ENCODE results near the gene BCL6B. TPM values are rescaled to one million over a fixed set of nuclear protein-coding genes. Genes with fewer than 3 reads are reported as not detected.
A peak's percentile ranks its signal among the peaks of the same experiment; 100 is the strongest.
"Not testable (repeated sequence)": the region's sequence is repeated elsewhere in the genome, so short reads cannot be mapped to it uniquely, and the experiment has no call there.

The BCL6B gene
- total RNA-seq, 6 experiments from 2014 or later, result not detected

DNA sequence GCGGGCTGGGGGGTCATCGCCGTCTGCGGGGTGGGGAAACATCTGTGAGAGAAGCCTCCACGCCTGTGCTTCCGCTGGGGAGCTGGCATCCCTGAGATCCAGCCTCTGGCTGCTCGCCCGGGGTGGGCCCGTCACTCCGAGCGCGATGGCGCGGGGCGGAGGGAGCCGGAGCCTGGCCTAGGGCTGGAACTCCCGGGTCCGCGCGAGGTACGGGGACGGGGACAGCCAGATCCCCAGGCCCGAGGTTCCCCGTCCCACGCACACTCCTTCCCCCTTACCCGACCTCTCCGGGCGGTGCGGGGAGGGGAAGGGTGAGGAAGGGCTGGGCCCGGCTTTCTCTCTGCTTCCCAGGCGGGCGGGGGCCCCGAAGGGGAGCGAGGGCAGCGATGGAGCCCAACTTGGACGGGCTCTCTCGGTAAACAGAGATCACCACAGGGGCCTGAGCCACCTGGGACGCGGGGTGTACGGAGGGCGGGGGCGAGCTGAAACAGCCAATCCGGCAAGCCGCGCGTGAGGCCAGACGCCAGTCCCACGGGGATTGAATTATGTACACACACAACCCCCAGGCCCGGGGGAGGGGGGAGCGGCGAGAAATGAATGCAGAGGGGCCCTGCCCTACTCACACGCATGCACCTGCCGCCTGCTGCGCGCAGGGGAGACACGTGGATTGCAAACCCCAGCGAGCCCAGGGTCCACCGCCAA is 20.8 kb downstream of the BCL6B start, which contains the start of gene SLC16A11:
TSS of gene SLC16A11 (minus strand) at position 596 of the 702 bp plus-strand sequence. CDS start at position 17, 579 bp downstream.
- no peaks in the 10 kb centered on the region for H3K9me3 Mint-ChIP-seq
- no peak within 1 kb of the TSS for H3K27ac Mint-ChIP-seq
- TF ChIP-seq, protein P1, sequence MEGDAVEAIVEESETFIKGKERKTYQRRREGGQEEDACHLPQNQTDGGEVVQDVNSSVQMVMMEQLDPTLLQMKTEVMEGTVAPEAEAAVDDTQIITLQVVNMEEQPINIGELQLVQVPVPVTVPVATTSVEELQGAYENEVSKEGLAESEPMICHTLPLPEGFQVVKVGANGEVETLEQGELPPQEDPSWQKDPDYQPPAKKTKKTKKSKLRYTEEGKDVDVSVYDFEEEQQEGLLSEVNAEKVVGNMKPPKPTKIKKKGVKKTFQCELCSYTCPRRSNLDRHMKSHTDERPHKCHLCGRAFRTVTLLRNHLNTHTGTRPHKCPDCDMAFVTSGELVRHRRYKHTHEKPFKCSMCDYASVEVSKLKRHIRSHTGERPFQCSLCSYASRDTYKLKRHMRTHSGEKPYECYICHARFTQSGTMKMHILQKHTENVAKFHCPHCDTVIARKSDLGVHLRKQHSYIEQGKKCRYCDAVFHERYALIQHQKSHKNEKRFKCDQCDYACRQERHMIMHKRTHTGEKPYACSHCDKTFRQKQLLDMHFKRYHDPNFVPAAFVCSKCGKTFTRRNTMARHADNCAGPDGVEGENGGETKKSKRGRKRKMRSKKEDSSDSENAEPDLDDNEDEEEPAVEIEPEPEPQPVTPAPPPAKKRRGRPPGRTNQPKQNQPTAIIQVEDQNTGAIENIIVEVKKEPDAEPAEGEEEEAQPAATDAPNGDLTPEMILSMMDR (IDR thresholded peaks at IDR 0.05), result no peak
- H3K27me3 Mint-ChIP-seq (ENCODE audit: insufficient read depth), result peaks cover 21% of the 10 kb centered on the region
- H3K4me3 Mint-ChIP-seq, result no peak within 1 kb of the TSS
- H3K36me3 Mint-ChIP-seq (ENCODE audit: low read depth), result no peaks in the 10 kb centered on the region
- H3K4me1 Mint-ChIP-seq (ENCODE audit: low read depth), result peaks cover 12% of the 10 kb centered on the region
- DNase-seq, result no peak

DNA sequence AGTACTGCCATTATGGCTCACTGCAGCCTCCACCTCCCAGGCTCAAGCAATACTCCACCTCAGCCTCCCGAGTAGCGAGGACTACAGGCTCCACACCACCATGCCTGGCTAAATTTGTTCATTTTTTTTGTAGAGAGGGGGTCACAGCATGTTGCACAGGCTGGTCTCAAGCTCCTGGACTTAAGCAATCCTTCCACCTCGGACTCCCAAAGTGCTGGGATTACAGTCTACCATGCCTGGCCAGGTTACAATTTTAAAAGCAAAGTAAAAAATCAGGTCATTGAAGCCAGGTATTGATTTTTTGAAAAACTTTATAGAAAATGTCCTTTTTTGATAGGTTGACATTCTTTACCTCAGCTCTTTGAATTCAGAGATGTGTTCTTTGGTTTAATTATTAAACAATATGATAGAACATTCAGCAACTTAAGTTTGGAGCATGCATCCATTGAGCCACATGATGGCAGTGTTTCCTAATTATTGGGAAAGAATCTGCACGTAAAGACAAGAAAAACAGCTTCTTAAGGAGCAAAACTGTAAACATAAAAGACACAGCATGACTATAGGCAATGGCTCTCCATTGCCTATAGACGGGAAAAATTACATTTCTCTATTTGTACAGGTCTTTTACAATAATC is 22.8 kb downstream of the BCL6B start:
- Mint-ChIP-seq H3K36me3 (ENCODE audit: low read depth) (no peaks in the 10 kb centered on the region), H3K27me3 (ENCODE audit: insufficient read depth) (peaks cover 21% of the 10 kb centered on the region), H3K4me1 (ENCODE audit: low read depth) (peaks cover 24% of the 10 kb centered on the region), H3K9me3 (no peaks in the 10 kb centered on the region), H3K27ac (no peak overlapping the region), H3K4me3 (no peak overlapping the region; the same call in 1 of the 2 replicates)
- TF ChIP-seq, protein P1 (IDR thresholded peaks at IDR 0.05), result peak; percentile 90
- peak; percentile 74 for DNase-seq

DNA sequence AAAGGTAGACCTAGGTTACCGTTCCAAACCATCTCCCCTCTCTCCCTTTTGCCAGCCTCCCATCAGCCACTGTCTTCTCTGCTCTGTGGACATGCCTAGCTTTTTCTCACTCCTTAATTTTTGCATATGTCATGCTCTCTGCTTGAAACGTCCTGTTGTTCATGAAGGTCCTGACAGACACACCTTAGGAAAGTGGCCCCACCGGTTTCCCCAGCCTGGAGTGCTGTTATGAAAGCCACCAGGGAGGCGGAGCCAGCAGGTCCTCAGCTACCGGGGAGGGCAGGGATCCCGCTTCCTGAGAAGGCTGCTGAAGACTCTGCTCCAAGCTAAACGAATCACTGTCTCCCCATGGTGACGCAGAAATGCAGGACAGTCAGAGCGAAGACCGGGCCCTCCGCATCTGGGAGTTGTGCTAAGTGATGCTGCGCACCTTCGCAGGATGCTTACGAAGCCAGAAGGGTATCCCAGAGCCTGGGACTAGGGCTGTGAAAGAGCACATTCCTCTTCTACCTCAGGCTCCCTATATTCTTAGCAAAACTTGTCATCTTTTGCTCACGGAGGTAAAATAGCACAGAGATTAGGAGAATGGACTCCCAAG is 23.4 kb downstream of the BCL6B start:
- DNase-seq, result no peak
- peak overlapping the region; percentile 73 for H3K4me3 Mint-ChIP-seq
- no peaks in the 10 kb centered on the region for H3K9me3 Mint-ChIP-seq
- H3K27ac Mint-ChIP-seq, result no peak overlapping the region
- H3K27me3 Mint-ChIP-seq (ENCODE audit: insufficient read depth), result peaks cover 19% of the 10 kb centered on the region
- TF ChIP-seq, protein P1 (IDR thresholded peaks at IDR 0.05), result peak; percentile 7
- H3K4me1 Mint-ChIP-seq (ENCODE audit: low read depth), result peaks cover 24% of the 10 kb centered on the region
- no peaks in the 10 kb centered on the region for H3K36me3 Mint-ChIP-seq (ENCODE audit: low read depth)

DNA sequence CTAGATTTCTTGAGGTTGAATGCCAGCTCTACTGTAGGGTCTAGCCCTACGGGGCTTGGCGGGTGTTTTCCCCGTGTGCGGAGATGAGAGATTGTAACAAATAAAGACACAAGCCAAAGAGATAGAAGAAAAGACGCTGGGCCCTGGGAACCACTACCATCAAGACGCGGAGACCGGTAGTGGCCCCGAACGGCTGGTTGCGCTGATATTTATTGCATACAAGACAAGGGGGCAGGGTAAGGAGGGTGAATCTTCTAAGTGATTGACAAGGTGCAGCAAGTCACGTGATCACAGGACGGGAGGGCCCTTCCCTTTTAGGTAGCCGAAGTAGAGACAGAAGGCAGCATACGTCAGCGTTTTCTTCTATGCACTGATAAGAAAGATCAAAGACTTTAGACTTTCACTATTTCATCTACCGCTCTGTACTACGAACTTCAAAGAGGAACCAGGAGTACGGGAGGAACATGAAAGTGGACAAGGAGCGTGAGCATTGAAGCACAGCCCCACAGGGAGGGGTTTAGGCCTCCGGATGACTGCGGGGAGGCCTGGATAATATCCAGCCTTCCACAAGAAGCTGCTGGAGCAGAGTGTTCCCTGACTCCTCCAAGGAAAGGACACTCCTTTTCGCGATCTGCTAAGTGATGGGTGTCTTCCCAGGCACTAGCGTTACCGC is 24.0 kb downstream of the BCL6B start:
- H3K36me3 Mint-ChIP-seq (ENCODE audit: low read depth); H3K9me3 Mint-ChIP-seq; H3K27ac Mint-ChIP-seq; DNase-seq: not testable (repeated sequence)
- Mint-ChIP-seq H3K4me3 (peak overlapping the region; percentile 73), H3K27me3 (ENCODE audit: insufficient read depth) (peaks cover 16% of the 10 kb centered on the region), H3K4me1 (ENCODE audit: low read depth) (peaks cover 24% of the 10 kb centered on the region)

DNA sequence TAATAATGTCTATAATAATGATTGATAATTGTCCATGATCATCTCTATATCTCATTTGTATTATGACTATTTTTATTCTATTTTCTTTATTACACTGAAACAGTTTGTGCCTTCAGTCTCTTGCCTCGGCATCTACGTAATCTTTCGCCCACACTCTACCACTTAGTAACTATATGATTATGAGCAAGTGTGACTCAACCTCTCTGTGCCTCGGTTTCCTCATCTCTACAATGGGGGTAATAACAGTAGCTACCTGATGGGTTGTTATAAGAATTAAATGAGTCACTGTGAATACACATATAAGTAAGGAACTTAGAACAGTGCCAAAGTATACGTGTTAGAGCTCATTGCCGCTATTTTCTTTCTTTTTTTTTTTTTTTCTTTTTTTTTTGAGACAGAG is 24.7 kb downstream of the BCL6B start:
- Mint-ChIP-seq H3K36me3 (ENCODE audit: low read depth) (no peaks in the 10 kb centered on the region), H3K9me3 (no peaks in the 10 kb centered on the region), H3K4me1 (ENCODE audit: low read depth) (peaks cover 24% of the 10 kb centered on the region), H3K27me3 (ENCODE audit: insufficient read depth) (peaks cover 13% of the 10 kb centered on the region), H3K4me3 (no peak overlapping the region), H3K27ac (no peak overlapping the region)
- no peak for DNase-seq
- TF ChIP-seq, protein P1 (IDR thresholded peaks at IDR 0.05), result no peak

Data from HFFc6 (cell line).